ENCODE results near the gene PRPF31.
"Not testable (repeated sequence)": the region's sequence is repeated elsewhere in the genome, so short reads cannot be mapped to it uniquely, and the experiment has no call there.

The PRPF31 gene

GRCh38 chr19:54164369-54165068 is 49.0 kb downstream of the PRPF31 start:
- no peak for DNase-seq

DNA sequence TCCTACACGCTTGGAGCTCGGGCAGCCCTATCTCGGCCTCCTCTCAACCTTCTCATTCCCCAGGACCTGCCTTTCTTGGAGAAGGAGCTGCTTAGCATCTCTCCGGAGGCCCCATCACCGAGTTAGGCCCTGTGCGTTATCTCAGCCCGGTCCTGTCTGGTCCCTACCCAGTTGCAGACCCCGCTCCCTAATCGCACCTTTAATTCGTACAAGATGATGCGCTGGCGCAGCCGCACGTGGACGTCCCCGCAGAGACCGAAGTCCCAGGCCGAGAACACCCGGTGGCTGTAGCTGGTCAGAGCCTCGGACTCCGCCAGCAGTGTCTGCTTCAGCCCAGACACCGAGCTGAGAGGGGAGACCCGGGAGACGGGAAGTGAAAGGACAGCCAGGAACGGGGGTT is 49.7 kb downstream of the PRPF31 start:
- DNase-seq, result no peak

- DNase-seq, result peak; percentile 72
Observed at GRCh38 chr19:54168174-54168917, 52.8 kb downstream of the PRPF31 start.

DNA sequence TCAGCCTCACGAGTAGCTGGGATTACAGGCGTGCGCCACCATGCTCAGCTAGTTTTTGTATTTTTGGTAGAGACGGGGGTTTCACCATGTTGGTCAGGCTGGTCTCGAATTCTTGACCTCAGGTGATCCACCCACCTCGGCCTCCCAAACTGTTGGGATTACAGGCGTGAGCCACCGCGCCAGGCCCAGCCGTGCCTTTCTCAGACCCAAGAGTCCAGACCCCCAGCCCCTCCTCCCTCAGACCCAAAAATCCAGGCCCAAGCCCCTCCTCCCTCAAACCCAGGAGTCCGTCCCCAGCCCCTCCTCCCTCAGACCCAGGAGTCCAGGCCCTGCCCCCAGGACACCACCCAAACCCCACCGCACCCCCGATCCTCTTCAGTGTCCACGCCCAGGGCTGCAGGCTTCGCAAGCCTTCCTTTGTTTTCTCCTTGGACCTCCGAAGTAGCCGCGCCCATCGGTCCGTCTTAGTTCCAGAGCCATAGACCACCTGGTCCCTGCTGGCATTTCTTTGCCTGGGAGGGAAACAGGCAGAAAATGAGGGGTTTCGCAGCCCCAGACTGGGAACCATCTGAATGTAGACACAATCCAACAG is 53.7 kb downstream of the PRPF31 start:
- no peak for DNase-seq

DNA sequence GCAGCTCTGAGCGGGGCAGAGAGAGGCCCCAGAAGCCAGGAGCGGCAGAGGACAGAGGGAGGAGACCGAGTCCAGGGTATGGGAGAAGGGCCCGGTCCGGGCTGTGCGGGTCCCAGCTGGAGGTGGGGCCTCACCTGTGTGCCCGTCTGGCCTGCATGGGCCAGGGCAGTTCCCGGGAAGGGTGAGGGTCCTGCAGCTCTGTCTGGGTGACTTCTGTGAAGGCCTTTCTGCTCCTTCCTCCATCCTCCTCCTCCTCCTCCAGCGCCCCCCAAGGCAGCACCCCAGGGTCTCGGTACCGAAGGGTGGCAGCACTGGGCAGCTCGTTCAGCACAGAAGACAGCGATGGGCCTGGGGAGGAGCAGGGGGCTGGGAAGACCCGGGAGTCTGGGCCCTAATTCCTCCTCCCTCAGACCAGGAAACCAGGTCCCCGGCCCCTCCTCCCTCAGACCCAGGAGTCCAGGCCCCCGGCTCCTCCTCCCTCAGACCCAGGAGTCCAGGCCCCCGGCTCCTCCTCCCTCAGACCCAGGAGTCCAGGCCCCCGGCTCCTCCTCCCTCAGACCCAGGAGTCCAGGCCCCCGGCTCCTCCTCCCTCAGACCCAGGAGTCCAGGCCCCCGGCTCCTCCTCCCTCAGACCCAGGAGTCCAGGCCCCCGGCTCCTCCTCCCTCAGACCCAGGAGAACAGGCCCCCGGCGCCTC is 56.3 kb downstream of the PRPF31 start:
- not testable (repeated sequence) for DNase-seq

DNA sequence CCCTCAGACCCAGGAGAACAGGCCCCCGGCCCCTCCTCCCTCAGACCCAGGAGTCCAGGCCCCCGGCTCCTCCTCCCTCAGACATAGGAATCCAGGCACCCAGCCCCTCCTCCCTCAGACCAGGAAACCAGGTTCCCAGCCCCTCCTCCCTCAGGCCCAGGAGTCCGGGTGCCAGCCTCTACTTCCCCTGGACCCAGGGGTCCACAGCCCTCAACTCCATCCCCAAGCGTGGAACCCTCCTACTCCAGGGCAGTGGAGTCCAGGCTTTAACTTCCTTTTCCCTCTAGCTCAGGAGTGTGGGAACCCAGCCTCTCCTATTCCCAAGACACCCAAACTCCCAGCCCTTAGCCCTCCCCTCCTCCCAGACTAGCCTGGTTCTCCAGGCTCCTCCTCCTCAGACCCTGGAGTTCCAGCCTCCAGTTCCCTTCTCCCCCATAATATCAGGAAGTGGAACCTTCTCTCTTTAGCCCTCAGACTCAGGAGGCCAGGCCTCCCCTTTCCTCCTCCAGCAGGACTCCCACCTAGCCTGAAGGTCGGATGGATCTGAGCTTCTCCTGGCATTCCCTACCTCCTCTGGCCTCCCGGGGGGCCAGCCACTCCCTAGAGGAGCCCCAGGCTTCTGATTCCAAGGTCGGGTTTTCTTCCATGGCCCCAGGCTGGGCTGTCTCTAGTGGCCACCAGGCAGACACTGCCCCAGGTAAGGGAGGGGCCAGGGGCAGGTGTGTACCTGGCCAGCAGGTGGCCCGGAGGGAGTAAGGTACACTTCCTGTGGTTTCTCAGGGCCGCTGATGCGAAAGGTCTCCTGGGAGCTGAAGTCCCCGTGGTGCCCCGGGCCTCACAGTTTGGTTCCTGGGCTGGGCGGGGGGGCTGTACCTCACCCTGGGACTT is 57.2 kb downstream of the PRPF31 start, which contains the start of gene TMC4:
TMC4 (minus strand) TSS at position 690 of the 888 bp plus-strand sequence; CDS start at position 647, 43 bp downstream.
- DNase-seq, result peak; percentile 73

DNA sequence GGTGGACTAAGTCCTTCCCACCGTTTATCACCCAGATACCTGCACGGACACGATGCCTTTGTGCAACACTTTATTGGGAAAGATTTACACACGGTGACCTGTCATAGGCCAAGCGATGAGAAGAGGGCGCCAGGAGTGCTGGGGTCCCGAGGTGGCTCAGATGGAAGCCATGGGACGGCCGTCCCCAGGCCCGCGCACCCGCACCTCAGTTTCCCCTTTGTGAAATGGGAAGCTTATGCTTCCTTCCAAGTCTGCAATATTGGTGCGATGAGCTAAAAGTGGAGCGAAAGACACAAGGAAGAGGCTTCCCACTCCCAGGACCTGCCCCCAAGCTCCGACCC is 57.8 kb downstream of the PRPF31 start:
- DNase-seq, result no peak

DNA sequence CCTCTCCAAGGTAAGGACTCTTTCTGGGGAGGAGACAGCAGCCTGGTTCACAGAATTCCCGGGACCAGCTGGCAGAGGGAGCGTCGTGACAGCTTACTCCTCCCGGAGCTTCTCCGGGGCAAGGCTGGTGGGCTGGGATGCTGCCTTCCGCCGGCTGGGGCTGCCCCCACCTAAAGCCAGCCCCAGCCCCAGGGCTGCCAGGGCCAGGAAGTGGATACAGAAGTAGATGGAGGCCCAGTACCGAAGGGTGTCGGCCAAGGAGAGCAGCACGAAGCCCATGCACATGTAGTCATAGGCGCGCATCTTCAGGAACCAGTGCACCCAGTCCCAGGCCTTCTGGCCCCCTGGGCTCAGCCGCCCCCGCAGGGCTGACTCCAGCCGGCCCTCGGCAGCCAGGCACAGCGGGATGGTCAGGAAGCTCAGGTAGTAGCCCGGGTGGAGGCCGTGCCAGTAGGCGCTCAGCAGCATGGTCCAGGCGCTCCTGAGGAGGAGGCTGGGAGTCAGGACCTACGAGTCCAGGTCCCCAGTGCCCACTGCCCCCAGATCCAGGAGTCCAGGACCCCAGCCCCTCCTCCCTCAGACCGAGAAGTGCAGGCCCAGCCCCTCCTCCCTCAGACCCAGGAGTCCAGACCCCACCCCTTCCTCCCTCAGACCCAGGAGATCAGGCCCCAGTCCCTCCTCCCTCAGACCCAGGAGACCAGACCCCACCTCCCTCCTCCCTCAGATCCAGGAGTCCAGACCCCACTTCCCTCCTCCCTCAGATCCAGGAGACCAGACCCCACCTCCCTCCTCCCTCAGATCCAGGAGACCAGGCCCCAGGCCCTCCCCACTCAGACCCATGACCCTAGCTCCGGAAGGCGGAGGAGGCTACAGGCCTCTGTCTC is 58.6 kb downstream of the PRPF31 start:
- no peak for DNase-seq

DNA sequence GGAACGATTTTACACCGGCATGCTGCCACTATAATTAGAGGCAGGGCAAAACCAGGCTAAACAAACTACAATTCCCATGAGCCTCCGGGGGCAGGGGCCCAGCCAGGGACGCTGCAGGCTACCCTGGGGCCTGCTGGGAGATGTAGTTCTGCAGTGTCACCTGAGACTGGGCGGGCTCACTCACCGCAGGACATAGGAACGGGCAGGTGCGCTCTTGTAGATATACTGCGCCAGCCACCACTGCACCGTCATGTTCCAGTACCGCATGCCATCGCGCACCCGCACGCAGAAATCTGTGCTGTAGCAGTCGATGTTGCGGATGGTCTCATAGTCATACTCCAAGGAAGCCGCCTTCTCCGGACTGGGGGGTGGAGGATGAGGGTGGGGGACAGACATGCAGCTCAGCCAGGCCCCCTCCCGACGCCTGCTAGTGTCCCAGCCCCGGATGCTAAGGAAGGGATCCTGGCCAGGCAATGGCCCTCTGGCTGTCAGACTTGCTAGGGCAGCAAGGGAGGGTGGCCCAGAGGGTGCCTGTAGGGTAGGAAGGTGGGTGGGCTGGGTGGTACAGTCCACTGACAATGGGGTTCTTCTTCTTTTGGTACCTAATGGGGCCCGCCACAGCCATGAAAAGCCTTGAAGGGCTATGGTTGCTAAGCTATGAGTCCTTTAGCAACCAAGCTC is 63.2 kb downstream of the PRPF31 start:
- DNase-seq, result no peak

- no peak for DNase-seq
Observed at GRCh38 chr19:54179262-54179852, 63.8 kb downstream of the PRPF31 start.

GRCh38 chr19:54179921-54180461 is 64.4 kb downstream of the PRPF31 start:
- DNase-seq, result no peak

DNA sequence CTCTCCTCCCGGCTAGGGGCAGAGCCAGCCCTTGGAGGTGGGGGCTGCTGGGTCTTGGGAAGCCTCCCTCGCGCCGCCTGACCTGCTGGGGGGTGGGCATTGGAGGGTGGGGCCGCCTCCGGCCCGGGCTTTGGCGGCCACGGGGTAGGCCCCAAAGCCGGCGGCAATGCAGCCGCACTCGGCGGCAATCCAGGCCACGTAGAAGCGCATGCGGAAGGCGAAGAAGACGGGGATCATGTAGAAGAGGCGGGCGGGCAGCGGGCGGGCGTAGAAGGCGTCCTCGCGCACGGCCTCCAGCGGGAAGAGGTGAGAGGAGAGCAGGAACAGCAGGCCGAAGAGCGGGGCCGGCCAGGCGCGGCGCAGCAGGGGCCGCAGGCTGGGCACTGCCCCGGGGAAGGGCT is 65.1 kb downstream of the PRPF31 start:
- no peak for DNase-seq
